Peyer's patch (tissue), 4 donors: ENCODE measurements around the gene TMEM108. TPM values are rescaled to one million over a fixed set of nuclear protein-coding genes. Genes with fewer than 3 reads are reported as not detected.

Source experiments
- DNase-seq, 3 donors: peaks; one replicate each; pipeline ENCODE4 v3.0.0-alpha.2; 2017 to 2019
- H3K27ac ChIP-seq, 4 donors: fragments of 200-600 bp; sonication (generic); one replicate each; pipeline ENCODE4 v1.5.1; 2016 to 2019
- H3K27me3 ChIP-seq, 2 donors: fragments of 200-600 bp; sonication (generic); one replicate each; pipeline ENCODE4 v1.5.1; 2019
- H3K36me3 ChIP-seq, 3 donors: fragments of 200-600 bp; sonication (generic); one replicate each; pipeline ENCODE4 v1.5.1; 2016 to 2019
- H3K4me1 ChIP-seq, 4 donors: fragments of 200-600 bp; sonication (generic); one replicate each; pipeline ENCODE4 v1.5.1; 2016 to 2019
- H3K4me3 ChIP-seq, 4 donors: fragments of 200-600 bp; sonication (generic); 1 replicate in 3 of 4; 2 replicates in 1 of 4; pipeline ENCODE4 v1.5.1; 2016 to 2019; ENCODE audit warnings: mild to moderate bottlenecking in 1 of 4
- H3K9me3 ChIP-seq, 4 donors: fragments of 200-600 bp; sonication (generic); one replicate each; pipeline ENCODE4 v1.5.1; 2016 to 2019; ENCODE audit warnings: mild to moderate bottlenecking in 1 of 4
- POLR2A ChIP-seq, 2 donors: fragments of 450-650 bp; IDR thresholded peaks; one replicate each; pipeline ENCODE4 v1.5.1; 2017; ENCODE audit warnings: antibody characterized with exemption in 2 of 2, mild to moderate bottlenecking in 2 of 2, moderate library complexity in 2 of 2
- total RNA-seq, 4 donors: library from RNA; depleted of rRNA; stranded (reverse); fragments of >200 nt; gene quantifications; one replicate each; pipeline ENCODE4 v1.1.0, GENCODE V29; 2016
- TF ChIP-seq, protein P1 (sequence below), 6 experiments: fragments of 450-650 bp in 4 of 6; fragments of 200-600 bp in 2 of 6; sonication (generic) in 1 of 6; IDR thresholded peaks; one replicate each; pipeline ENCODE4 v1.5.1; 2017 to 2019; ENCODE audit warnings: antibody characterized with exemption in 6 of 6, mild to moderate bottlenecking in 3 of 6, moderate library complexity in 1 of 6

The TMEM108 gene
- total RNA-seq, 4 donors from 2014 or later, result 1.4 to 1.7 TPM; not detected in 2

- TF ChIP-seq POLR2A (IDR thresholded peaks at IDR 0.05), result no peak
- TF ChIP-seq, protein P1, sequence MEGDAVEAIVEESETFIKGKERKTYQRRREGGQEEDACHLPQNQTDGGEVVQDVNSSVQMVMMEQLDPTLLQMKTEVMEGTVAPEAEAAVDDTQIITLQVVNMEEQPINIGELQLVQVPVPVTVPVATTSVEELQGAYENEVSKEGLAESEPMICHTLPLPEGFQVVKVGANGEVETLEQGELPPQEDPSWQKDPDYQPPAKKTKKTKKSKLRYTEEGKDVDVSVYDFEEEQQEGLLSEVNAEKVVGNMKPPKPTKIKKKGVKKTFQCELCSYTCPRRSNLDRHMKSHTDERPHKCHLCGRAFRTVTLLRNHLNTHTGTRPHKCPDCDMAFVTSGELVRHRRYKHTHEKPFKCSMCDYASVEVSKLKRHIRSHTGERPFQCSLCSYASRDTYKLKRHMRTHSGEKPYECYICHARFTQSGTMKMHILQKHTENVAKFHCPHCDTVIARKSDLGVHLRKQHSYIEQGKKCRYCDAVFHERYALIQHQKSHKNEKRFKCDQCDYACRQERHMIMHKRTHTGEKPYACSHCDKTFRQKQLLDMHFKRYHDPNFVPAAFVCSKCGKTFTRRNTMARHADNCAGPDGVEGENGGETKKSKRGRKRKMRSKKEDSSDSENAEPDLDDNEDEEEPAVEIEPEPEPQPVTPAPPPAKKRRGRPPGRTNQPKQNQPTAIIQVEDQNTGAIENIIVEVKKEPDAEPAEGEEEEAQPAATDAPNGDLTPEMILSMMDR (IDR thresholded peaks at IDR 0.05), result no peak
These were observed 358.7 kb downstream of the TMEM108 start for GRCh38 chr3:133396906-133397305.

DNA sequence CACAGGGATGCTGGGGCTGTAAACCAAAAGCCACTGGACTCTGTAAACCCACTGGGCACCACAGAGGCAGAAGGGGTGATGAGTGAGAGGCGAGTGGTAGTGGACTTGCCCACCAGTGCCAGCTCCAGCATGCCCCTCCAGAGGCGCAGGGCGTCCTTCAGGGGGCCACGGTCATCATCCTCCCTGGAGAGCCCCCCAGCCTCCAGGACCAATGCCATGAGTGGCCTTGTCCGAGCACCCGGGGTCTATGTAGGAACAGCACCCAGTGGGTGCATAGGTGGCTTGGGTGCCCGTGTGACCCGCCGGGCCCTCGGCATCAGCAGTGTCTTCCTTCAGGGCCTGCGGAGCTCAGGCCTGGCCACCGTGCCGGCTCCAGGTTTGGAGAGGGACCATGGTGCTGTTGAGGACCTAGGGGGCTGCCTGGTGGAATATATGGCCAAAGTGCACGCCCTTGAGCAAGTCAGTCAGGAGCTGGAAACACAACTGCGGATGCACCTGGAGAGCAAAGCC is 361.9 kb downstream of the TMEM108 start, which contains the start of gene BFSP2:
Gene BFSP2 (plus strand): TSS at position 51 of the 510 bp plus-strand sequence. CDS start 28 bp downstream, at position 79.
- TF ChIP-seq POLR2A (IDR thresholded peaks at IDR 0.05), result no peak
- TF ChIP-seq, protein P1 (IDR thresholded peaks at IDR 0.05), result no peak
- no peak for DNase-seq
- Histone ChIP-seq H3K27me3 (no peaks in the 10 kb centered on the region), H3K36me3 (no peaks in the 10 kb centered on the region), H3K4me1 (no peaks in the 10 kb centered on the region), H3K27ac (no peak within 1 kb of the TSS), H3K9me3 (no peaks in the 10 kb centered on the region), H3K4me3 (no peak within 1 kb of the TSS)

More at GRCh38 chr3:133396906-133397305, 358.7 kb downstream of the TMEM108 start:
- no peaks in the 10 kb centered on the region for H3K9me3 ChIP-seq
- no peaks in the 10 kb centered on the region for H3K36me3 ChIP-seq
- no peak overlapping the region for H3K27ac ChIP-seq
- peak in 1 of 3 donors; percentile 2 for DNase-seq
- H3K4me3 ChIP-seq, result no peak overlapping the region
- H3K4me1 ChIP-seq, result no peaks in the 10 kb centered on the region
- no peaks in the 10 kb centered on the region for H3K27me3 ChIP-seq

DNA sequence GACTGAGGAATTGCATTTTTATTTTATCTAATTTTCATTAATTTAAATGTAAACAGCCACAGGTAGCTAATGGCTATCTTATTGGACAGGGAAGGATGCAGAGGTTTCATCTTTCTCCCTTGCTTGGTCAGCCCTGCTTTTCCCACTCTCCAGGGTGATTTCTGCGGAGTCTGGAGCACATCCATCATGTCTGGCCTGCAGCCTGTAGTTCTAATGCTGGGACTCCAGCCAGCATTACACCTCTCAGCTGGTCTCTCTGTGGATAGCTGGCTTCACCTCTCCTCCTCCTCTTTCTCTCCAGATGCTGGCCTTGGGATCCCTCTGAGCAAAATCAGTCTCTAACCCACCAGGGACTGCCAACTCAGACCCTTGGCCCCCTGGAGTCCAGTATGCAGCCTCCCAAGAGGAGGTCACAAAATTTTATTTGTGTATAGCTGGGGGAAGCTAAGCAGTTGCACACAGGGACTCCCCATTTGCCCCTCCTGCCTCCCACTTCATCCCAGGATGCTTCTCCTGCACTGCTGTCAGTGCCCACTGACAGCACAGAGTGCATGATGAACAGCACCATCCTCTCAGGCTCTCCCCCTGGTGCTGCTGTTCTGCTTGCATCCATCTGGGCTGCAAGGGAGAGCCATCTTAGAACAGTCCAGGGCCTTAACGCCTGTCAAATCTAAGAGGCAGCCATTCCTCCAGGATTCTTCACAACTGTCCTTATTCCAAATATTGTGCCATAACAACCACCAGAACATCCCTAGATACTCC is 363.4 kb downstream of the TMEM108 start:
- no peaks in the 10 kb centered on the region for H3K9me3 ChIP-seq
- DNase-seq, result no peak

GRCh38 chr3:133404920-133405319 is 366.7 kb downstream of the TMEM108 start:
- H3K27ac ChIP-seq, result no peak overlapping the region
- no peaks in the 10 kb centered on the region for H3K27me3 ChIP-seq
- no peaks in the 10 kb centered on the region for H3K36me3 ChIP-seq
- H3K9me3 ChIP-seq, result no peaks in the 10 kb centered on the region
- no peak overlapping the region for H3K4me3 ChIP-seq
- no peak for DNase-seq
- TF ChIP-seq, protein P1 (IDR thresholded peaks at IDR 0.05), result no peak
- no peak for TF ChIP-seq POLR2A (IDR thresholded peaks at IDR 0.05)
- H3K4me1 ChIP-seq, result no peaks in the 10 kb centered on the region

More for the DNA sequence above, 363.4 kb downstream of the TMEM108 start:
- Histone ChIP-seq H3K4me3 (no peak overlapping the region), H3K27ac (no peak overlapping the region), H3K4me1 (no peaks in the 10 kb centered on the region), H3K27me3 (no peaks in the 10 kb centered on the region), H3K36me3 (no peaks in the 10 kb centered on the region)
- TF ChIP-seq POLR2A (IDR thresholded peaks at IDR 0.05), result no peak
- TF ChIP-seq, protein P1 (IDR thresholded peaks at IDR 0.05), result no peak

- no peak for TF ChIP-seq POLR2A (IDR thresholded peaks at IDR 0.05)
- TF ChIP-seq, protein P1 (IDR thresholded peaks at IDR 0.05), result no peak
- Histone ChIP-seq H3K27me3 (no peaks in the 10 kb centered on the region), H3K4me3 (no peak overlapping the region), H3K9me3 (no peaks in the 10 kb centered on the region), H3K27ac (no peak overlapping the region), H3K4me1 (no peaks in the 10 kb centered on the region), H3K36me3 (no peaks in the 10 kb centered on the region)
- no peak for DNase-seq
These were observed 370.2 kb downstream of the TMEM108 start for GRCh38 chr3:133408366-133408765.
